Keratinocyte (primary cell): ENCODE results near the gene PNMT. TPM values are rescaled to one million over a fixed set of nuclear protein-coding genes. Genes with fewer than 3 reads are reported as not detected.

ENCODE experiments used
- DNase-seq: peaks from one replicate; pipeline ENCODE4 v3.0.0-alpha.2; 2011; ENCODE audit warnings: low read depth, missing footprints, low spot score
- FAIRE-seq: peaks from 2 replicates; lab custom pipeline; 2011; peaks lifted over from hg19 to GRCh38; lab: Jason Lieb, UNC
- H2AFZ ChIP-seq: 2 replicates; pipeline ENCODE4 v1.6.0; 2012; ENCODE audit warnings: low read length, control low read depth, inconsistent platforms; ENCODE audit not compliant: control insufficient read depth
- H3K27ac ChIP-seq: 2 replicates; pipeline ENCODE4 v1.5.1; 2011; ENCODE audit warnings: low read length; ENCODE audit not compliant: control insufficient read depth, insufficient read depth
- H3K27me3 ChIP-seq: 3 replicates; pipeline ENCODE4 v1.6.0; 2011; ENCODE audit warnings: low read length; ENCODE audit not compliant: control insufficient read depth, insufficient read depth; ENCODE audit errors: extremely low read depth
- H3K36me3 ChIP-seq, 2 experiments: 2 replicates in 1 of 2; 3 replicates in 1 of 2; pipeline ENCODE4 v1.5.1; 2011; ENCODE audit warnings: low read length in 2 of 2, mild to moderate bottlenecking in 1 of 2; ENCODE audit not compliant: control insufficient read depth in 2 of 2, insufficient read depth in 2 of 2; ENCODE audit errors: extremely low read depth in 1 of 2
- H3K4me1 ChIP-seq: 3 replicates; pipeline ENCODE4 v1.5.1; 2011; ENCODE audit warnings: low read length; ENCODE audit not compliant: control insufficient read depth, insufficient read depth; ENCODE audit errors: extremely low read depth
- H3K4me2 ChIP-seq: 3 replicates; pipeline ENCODE4 v1.6.0; 2011; ENCODE audit warnings: low read depth, low read length; ENCODE audit not compliant: control insufficient read depth, insufficient read depth; ENCODE audit errors: extremely low read depth
- H3K4me3 ChIP-seq, 3 experiments: fragments of 200-600 bp in 1 of 3; sonication (generic) in 1 of 3; 2 replicates in 2 of 3; 3 replicates in 1 of 3; pipeline ENCODE4 v1.5.1; 2011 to 2016; ENCODE audit warnings: low read length in 3 of 3, mild to moderate bottlenecking in 3 of 3, control low read depth in 2 of 3, inconsistent platforms in 1 of 3, low read depth in 1 of 3, mixed read lengths in 1 of 3, mixed run types in 1 of 3, moderate library complexity in 1 of 3; ENCODE audit not compliant: control insufficient read depth in 2 of 3, insufficient read depth in 2 of 3; ENCODE audit errors: extremely low read depth in 1 of 3
- H3K79me2 ChIP-seq: 2 replicates; pipeline ENCODE4 v1.6.0; 2012; ENCODE audit warnings: low read length; ENCODE audit not compliant: control insufficient read depth, insufficient read depth
- H3K9ac ChIP-seq: 3 replicates; pipeline ENCODE4 v1.6.0; 2011; ENCODE audit warnings: low read length; ENCODE audit not compliant: control insufficient read depth, insufficient read depth; ENCODE audit errors: extremely low read depth
- H3K9me1 ChIP-seq: 3 replicates; pipeline ENCODE4 v1.6.0; 2011; ENCODE audit warnings: low read length; ENCODE audit not compliant: control insufficient read depth, insufficient read depth; ENCODE audit errors: extremely low read depth
- H3K9me3 ChIP-seq: 2 replicates; pipeline ENCODE4 v1.5.1; 2012; ENCODE audit warnings: low read depth, low read length; ENCODE audit not compliant: control insufficient read depth
- H4K20me1 ChIP-seq: 3 replicates; pipeline ENCODE4 v1.6.0; 2011; ENCODE audit warnings: low read length; ENCODE audit not compliant: control insufficient read depth, insufficient read depth; ENCODE audit errors: extremely low read depth
- EZH2 ChIP-seq: IDR thresholded peaks from one replicate; pipeline ENCODE4 v1.6.1; 2012; ENCODE audit warnings: inconsistent platforms, mild to moderate bottlenecking, low read length, moderate library complexity
- dilution Hi-C: fragments of 300-500 bp; cut with MboI; formaldehyde crosslinking; loops from one replicate; pipeline ENCODE4 v1.7.0; 2020; ENCODE audit warnings: low sequenced_read_pairs; ENCODE audit not compliant: extremely low pct_ligation_motif_present
- polyA plus RNA-seq, 5 experiments: library from polyadenylated mRNA; depleted of rRNA in 3 of 5; stranded (reverse) in 3 of 5; stranded (forward) in 1 of 5; unstranded in 1 of 5; fragments of >200 nt; gene quantifications; 1 replicate in 1 of 5; 2 replicates in 3 of 5; 3 replicates in 1 of 5; pipeline versions ENCODE4 v1.2.1 to v1.2.3, GENCODE V29; 2011 to 2012; ENCODE audit warnings: missing spikeins in 2 of 5, low read depth in 1 of 5, low replicate concordance in 1 of 5
- TF ChIP-seq, protein P1 (sequence below), 3 experiments: IDR thresholded peaks in 1 of 3; conservative IDR thresholded peaks in 1 of 3; optimal IDR thresholded peaks in 1 of 3; 2 replicates in 2 of 3; 3 replicates in 1 of 3; pipeline versions ENCODE3 to v1.5.1; 2011; ENCODE audit warnings: low read length in 3 of 3, mild to moderate bottlenecking in 3 of 3, moderate library complexity in 2 of 3, control low read depth in 1 of 3, inconsistent platforms in 1 of 3; ENCODE audit not compliant: insufficient read depth in 2 of 3; ENCODE audit errors: extremely low read depth in 1 of 3

PNMT gene
- polyA plus RNA-seq, 1 donor (not counting 4 experiments of a cell fraction or from before 2014, with no cell fraction given) = not detected

DNA sequence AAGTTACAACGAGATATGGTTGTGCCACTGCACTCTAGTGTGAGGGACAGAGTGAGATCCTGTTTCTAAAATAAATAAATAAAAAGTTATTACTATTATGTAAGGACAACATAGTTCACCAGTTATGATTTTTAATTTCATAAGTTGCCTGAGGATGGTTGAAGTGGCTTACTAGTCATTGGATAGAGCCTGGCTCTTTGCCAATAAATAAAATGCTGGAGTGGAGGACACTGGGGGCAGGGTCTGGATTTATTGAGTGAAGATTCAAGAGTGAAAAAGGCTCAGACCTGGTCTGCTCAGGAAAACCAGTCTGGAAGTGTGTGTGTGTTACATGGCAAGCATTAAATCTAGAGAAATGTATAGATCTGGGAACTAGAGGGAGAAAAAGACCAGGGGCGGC is 29.2 kb upstream of the PNMT start:
- Histone ChIP-seq H3K79me2 (peaks cover 41% of the 10 kb centered on the region), H3K9me1 (peaks cover 3% of the 10 kb centered on the region), H3K9me3 (no peaks in the 10 kb centered on the region), H3K27ac (no peak overlapping the region), H3K4me3 (no peak overlapping the region), H2AFZ (no peak overlapping the region), H3K4me1 (peaks cover 27% of the 10 kb centered on the region), H3K9ac (no peak overlapping the region), H3K36me3 (no peaks in the 10 kb centered on the region), H3K4me2 (no peak overlapping the region), H3K27me3 (no peaks in the 10 kb centered on the region), H4K20me1 (peaks cover 6% of the 10 kb centered on the region)
- FAIRE-seq (no peak), DNase-seq (no peak)
- dilution Hi-C loops = no loop called here
- TF ChIP-seq EZH2 = no peak
- TF ChIP-seq, protein P1, sequence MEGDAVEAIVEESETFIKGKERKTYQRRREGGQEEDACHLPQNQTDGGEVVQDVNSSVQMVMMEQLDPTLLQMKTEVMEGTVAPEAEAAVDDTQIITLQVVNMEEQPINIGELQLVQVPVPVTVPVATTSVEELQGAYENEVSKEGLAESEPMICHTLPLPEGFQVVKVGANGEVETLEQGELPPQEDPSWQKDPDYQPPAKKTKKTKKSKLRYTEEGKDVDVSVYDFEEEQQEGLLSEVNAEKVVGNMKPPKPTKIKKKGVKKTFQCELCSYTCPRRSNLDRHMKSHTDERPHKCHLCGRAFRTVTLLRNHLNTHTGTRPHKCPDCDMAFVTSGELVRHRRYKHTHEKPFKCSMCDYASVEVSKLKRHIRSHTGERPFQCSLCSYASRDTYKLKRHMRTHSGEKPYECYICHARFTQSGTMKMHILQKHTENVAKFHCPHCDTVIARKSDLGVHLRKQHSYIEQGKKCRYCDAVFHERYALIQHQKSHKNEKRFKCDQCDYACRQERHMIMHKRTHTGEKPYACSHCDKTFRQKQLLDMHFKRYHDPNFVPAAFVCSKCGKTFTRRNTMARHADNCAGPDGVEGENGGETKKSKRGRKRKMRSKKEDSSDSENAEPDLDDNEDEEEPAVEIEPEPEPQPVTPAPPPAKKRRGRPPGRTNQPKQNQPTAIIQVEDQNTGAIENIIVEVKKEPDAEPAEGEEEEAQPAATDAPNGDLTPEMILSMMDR (optimal IDR thresholded peaks at IDR 0.05 in 1 of 3, IDR thresholded peaks at IDR 0.05 in 1 of 3, conservative IDR thresholded peaks at IDR 0.05 in 1 of 3; ENCODE audit: extremely low read depth in 1 of 3, insufficient read depth in 2 of 3, low read length in 3 of 3) = no peak

DNA sequence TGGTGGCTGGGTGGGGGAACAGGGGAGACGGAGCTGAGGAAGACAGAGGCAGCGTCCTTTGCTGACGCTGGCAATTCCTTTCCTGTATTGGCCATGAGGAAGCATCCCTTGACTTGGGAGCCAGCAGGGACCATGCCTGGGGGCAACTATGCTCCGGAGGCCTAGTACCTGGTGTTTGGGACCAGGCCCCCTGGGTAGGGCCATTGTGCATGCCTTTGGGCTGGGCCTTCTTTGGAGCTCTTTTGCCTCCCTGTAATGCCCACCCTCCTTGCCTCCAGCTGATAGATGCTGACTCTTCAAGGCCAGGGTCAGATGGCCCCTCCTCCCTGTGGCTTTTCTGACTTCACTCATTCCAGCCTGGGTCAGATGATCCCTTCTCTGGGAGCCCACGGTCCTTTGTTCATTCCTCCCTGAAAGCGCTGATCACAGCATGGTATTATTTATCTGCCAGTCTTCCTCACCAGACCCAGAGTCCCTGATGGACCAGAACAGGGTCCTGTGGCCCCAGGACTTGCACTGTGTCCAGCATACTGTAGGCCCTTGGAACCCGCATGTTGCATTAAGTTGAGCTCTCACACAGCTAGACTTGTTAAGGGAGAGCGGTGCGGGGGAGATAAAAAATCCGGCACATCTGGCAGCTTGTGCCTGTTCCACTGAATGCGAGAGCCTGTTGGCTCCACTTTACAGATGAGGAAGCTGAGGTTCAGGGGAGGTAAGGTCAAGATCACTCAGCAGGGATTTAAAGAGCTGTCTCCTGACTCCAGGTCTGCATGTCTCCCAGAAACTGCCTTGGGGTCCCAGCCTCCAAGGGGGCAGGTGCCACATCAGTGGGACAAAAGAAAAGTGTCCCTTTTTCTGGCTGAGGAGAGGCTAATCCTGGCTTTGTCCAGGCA is 28.4 kb upstream of the PNMT start:
- Histone ChIP-seq H3K27ac (no peak overlapping the region), H3K4me3 (no peak overlapping the region), H3K4me1 (peaks cover 27% of the 10 kb centered on the region), H4K20me1 (peaks cover 6% of the 10 kb centered on the region), H3K9me3 (no peaks in the 10 kb centered on the region), H2AFZ (no peak overlapping the region), H3K9me1 (peaks cover 3% of the 10 kb centered on the region), H3K9ac (no peak overlapping the region), H3K4me2 (no peak overlapping the region), H3K27me3 (no peaks in the 10 kb centered on the region), H3K79me2 (peaks cover 45% of the 10 kb centered on the region), H3K36me3 (no peaks in the 10 kb centered on the region)
- TF ChIP-seq, protein P1 (optimal IDR thresholded peaks at IDR 0.05 in 1 of 3, IDR thresholded peaks at IDR 0.05 in 1 of 3, conservative IDR thresholded peaks at IDR 0.05 in 1 of 3; ENCODE audit: extremely low read depth in 1 of 3, insufficient read depth in 2 of 3, low read length in 3 of 3) = no peak
- no peak for TF ChIP-seq EZH2
- no peak for DNase-seq
- no peak for FAIRE-seq
- dilution Hi-C loops = no loop called here
